Breast epithelium (tissue), 3 donors: ENCODE data around the gene MPPE1.
"Not testable (repeated sequence)": the region's sequence is repeated elsewhere in the genome, so short reads cannot be mapped to it uniquely, and the experiment has no call there.

Experiments
- CTCF ChIP-seq, 3 donors: fragments of 450-650 bp; IDR thresholded peaks; one replicate each; pipeline ENCODE4 v1.5.1; 2016 to 2017; ENCODE audit warnings: antibody characterized with exemption in 3 of 3, mild to moderate bottlenecking in 3 of 3, moderate library complexity in 3 of 3
- POLR2A ChIP-seq: fragments of 450-650 bp; IDR thresholded peaks from one replicate; pipeline ENCODE4 v1.6.1; 2016; ENCODE audit warnings: antibody characterized with exemption, mild to moderate bottlenecking, moderate library complexity

- TF ChIP-seq CTCF (IDR thresholded peaks at IDR 0.05); POLR2A: not testable (repeated sequence)
These were observed 8.8 kb upstream of the MPPE1 start for GRCh38 chr18:11916880-11917279.
